GM23338 (cell line): ENCODE data around the gene CNOT4. TPM values are rescaled to one million over a fixed set of nuclear protein-coding genes. Genes with fewer than 3 reads are reported as not detected.

Experiments
- ATAC-seq: fragments of 200-7000 bp; cut with Tn5 transposase; 3 replicates; pipeline ENCODE4 v1.9.1; 2020
- DNase-seq: peaks from one replicate; pipeline ENCODE4 v3.0.0-alpha.2; 2015; ENCODE audit warnings: low spot score
- H2AFZ ChIP-seq: fragments of 200-600 bp; sonication (generic); 2 replicates; pipeline ENCODE4 v1.8.0; 2016; ENCODE audit warnings: antibody characterized with exemption, mild to moderate bottlenecking, moderate library complexity
- H3F3A ChIP-seq: fragments of 200-600 bp; sonication (generic); replicated peaks from 2 replicates; pipeline ENCODE4 v1.8.0; 2017; ENCODE audit warnings: antibody characterized with exemption, mixed run types, low read depth
- H3K27ac ChIP-seq: fragments of 200-600 bp; sonication (generic); 2 replicates; pipeline ENCODE4 v1.6.1; 2016; ENCODE audit warnings: low read depth
- H3K27me3 ChIP-seq: fragments of 200-600 bp; sonication (generic); 2 replicates; pipeline ENCODE4 v1.8.0; 2016; ENCODE audit warnings: mild to moderate bottlenecking, mixed run types, moderate library complexity; ENCODE audit not compliant: insufficient read depth
- H3K36me3 ChIP-seq: fragments of 200-600 bp; sonication (generic); 2 replicates; pipeline ENCODE4 v1.8.0; 2016; ENCODE audit warnings: mild to moderate bottlenecking; ENCODE audit not compliant: insufficient read depth
- H3K4me1 ChIP-seq: fragments of 200-600 bp; sonication (generic); 2 replicates; pipeline ENCODE4 v1.8.0; 2016; ENCODE audit warnings: mild to moderate bottlenecking, moderate library complexity; ENCODE audit not compliant: insufficient read depth
- H3K4me2 ChIP-seq: fragments of 200-600 bp; sonication (generic); 2 replicates; pipeline ENCODE4 v1.7.1; 2017; ENCODE audit warnings: mixed run types
- H3K4me3 ChIP-seq: fragments of 200-600 bp; sonication (generic); 2 replicates; pipeline ENCODE4 v1.6.1; 2016; ENCODE audit warnings: mixed run types
- H3K79me2 ChIP-seq: fragments of 200-600 bp; sonication (generic); replicated peaks from 2 replicates; pipeline ENCODE4 v1.8.0; 2017; ENCODE audit warnings: mild to moderate bottlenecking; ENCODE audit not compliant: insufficient read depth
- H3K9me2 ChIP-seq: fragments of 200-600 bp; sonication (generic); 2 replicates; pipeline ENCODE4 v1.8.0; 2017; ENCODE audit not compliant: insufficient read depth
- H4K20me1 ChIP-seq: fragments of 200-600 bp; sonication (generic); replicated peaks from 2 replicates; pipeline ENCODE4 v1.8.0; 2017; ENCODE audit warnings: mild to moderate bottlenecking; ENCODE audit not compliant: insufficient read depth
- H3K27ac Mint-ChIP-seq: 2 replicates; pipeline ENCODE4 v1.8.0; 2020; ENCODE audit warnings: inconsistent platforms, mild to moderate bottlenecking, moderate library complexity, mixed read lengths
- H3K27me3 Mint-ChIP-seq: 3 replicates; pipeline ENCODE4 v1.8.0; 2022; ENCODE audit warnings: low read depth, mild to moderate bottlenecking, moderate library complexity, mixed read lengths, inconsistent platforms; ENCODE audit not compliant: insufficient read depth, poor library complexity
- H3K36me3 Mint-ChIP-seq: 3 replicates; pipeline ENCODE4 v1.8.0; 2021; ENCODE audit warnings: low read depth, mild to moderate bottlenecking, inconsistent platforms, moderate library complexity, mixed read lengths
- H3K4me1 Mint-ChIP-seq: 3 replicates; pipeline ENCODE4 v1.8.0; 2020; ENCODE audit warnings: mild to moderate bottlenecking, inconsistent platforms, mixed read lengths
- H3K4me3 Mint-ChIP-seq: 3 replicates; pipeline ENCODE4 v1.8.0; 2021; ENCODE audit warnings: moderate library complexity, mild to moderate bottlenecking, inconsistent platforms, mixed read lengths
- H3K9me3 Mint-ChIP-seq: 3 replicates; pipeline ENCODE4 v1.8.0; 2020; ENCODE audit warnings: moderate library complexity, mild to moderate bottlenecking, inconsistent platforms, mixed read lengths
- CREB1 ChIP-seq: fragments of 250-450 bp; sonication (Bioruptor Pico); IDR thresholded peaks from 2 replicates; pipeline ENCODE4 v1.5.0; 2020; ENCODE audit warnings: low read depth, mild to moderate bottlenecking, moderate library complexity
- CTCF ChIP-seq, 2 experiments: fragments of 200-600 bp in 1 of 2; sonication (generic) in 1 of 2; conservative IDR thresholded peaks; 2 replicates each; pipeline versions ENCODE4 v1.5.1 to v1.6.1; 2016 to 2017; ENCODE audit warnings: antibody characterized with exemption in 2 of 2, low read depth in 2 of 2, mild to moderate bottlenecking in 2 of 2, moderate library complexity in 1 of 2
- ETS1 ChIP-seq: IDR thresholded peaks from 2 replicates; pipeline ENCODE4 v1.6.1; 2016; ENCODE audit warnings: antibody characterized with exemption
- EZH2 ChIP-seq: fragments of 200-600 bp; sonication (generic); IDR thresholded peaks from one replicate; pipeline ENCODE4 v1.8.0; 2017; ENCODE audit warnings: antibody characterized with exemption, mild to moderate bottlenecking, low read depth; ENCODE audit not compliant: unreplicated experiment
- EZH2phosphoT487 ChIP-seq: fragments of 200-600 bp; sonication (generic); IDR thresholded peaks from one replicate; pipeline ENCODE4 v1.8.1; 2018; ENCODE audit warnings: antibody characterized with exemption; ENCODE audit not compliant: unreplicated experiment
- JUNB ChIP-seq: IDR thresholded peaks from one replicate; pipeline ENCODE4 v1.6.1; 2016; ENCODE audit warnings: antibody characterized with exemption; ENCODE audit not compliant: unreplicated experiment
- NANOG ChIP-seq: IDR thresholded peaks from 2 replicates; pipeline ENCODE4 v1.6.1; 2016; ENCODE audit warnings: antibody characterized with exemption, borderline replicate concordance
- POLR2AphosphoS5 ChIP-seq: IDR thresholded peaks from 2 replicates; pipeline ENCODE4 v1.6.1; 2016; ENCODE audit warnings: antibody characterized with exemption, low read depth
- REST ChIP-seq: IDR thresholded peaks from one replicate; pipeline ENCODE4 v1.6.1; 2018; ENCODE audit warnings: antibody characterized with exemption; ENCODE audit not compliant: unreplicated experiment
- STAT1 ChIP-seq: IDR thresholded peaks from one replicate; pipeline ENCODE4 v1.6.1; 2016; ENCODE audit warnings: antibody characterized with exemption; ENCODE audit not compliant: unreplicated experiment
- ZNF114 ChIP-seq: fragments of 250-450 bp; sonication (Bioruptor Pico); IDR thresholded peaks from 2 replicates; pipeline ENCODE4 v1.5.0; 2020; ENCODE audit warnings: mild to moderate bottlenecking, moderate library complexity
- ZNF331 ChIP-seq: fragments of 250-450 bp; sonication (Bioruptor Pico); IDR thresholded peaks from 2 replicates; pipeline ENCODE4 v1.5.0; 2020; ENCODE audit warnings: low read depth, mild to moderate bottlenecking, moderate library complexity
- ZNF462 ChIP-seq: fragments of 250-450 bp; sonication (Bioruptor Pico); IDR thresholded peaks from 2 replicates; pipeline ENCODE4 v1.5.0; 2020; ENCODE audit warnings: mild to moderate bottlenecking, moderate library complexity
- polyA plus RNA-seq: library from polyadenylated mRNA; unstranded; fragments of >200 nt; fragmentation: Nextera tagmentation; extraction: Ambion mirVana; gene quantifications from 2 replicates; pipeline ENCODE4 v1.2.1, GENCODE V29; 2016
- total RNA-seq: library from RNA; depleted of rRNA; stranded (reverse); fragments of >200 nt; shearing (Covaris generic); gene quantifications from 2 replicates; pipeline ENCODE4 v1.2.3, GENCODE V29; 2014

Gene CNOT4
- total and polyA plus RNA-seq, 2 experiments from 2014 or later = 18.9 to 26.2 TPM

GRCh38 chr7:135353832-135354231 lies 156.1 kb downstream of the CNOT4 start:
- DNase-seq (no peak), ATAC-seq (no peak)
- H3K9me3 Mint-ChIP-seq = no peaks in the 10 kb centered on the region
- H4K20me1 ChIP-seq = no peaks in the 10 kb centered on the region
- H3K27me3 ChIP-seq = no peaks in the 10 kb centered on the region
- H3K4me1 ChIP-seq = no peaks in the 10 kb centered on the region
- no peak overlapping the region for H3K4me3 ChIP-seq
- no peaks in the 10 kb centered on the region for H3K9me2 ChIP-seq
- peaks cover 9% of the 10 kb centered on the region for H3K4me1 Mint-ChIP-seq
- TF ChIP-seq CTCF (conservative IDR thresholded peaks at IDR 0.05; ENCODE audit: low read depth in 2 of 2) (no peak), NANOG (no peak), POLR2AphosphoS5 (no peak), ETS1 (no peak), JUNB (no peak), STAT1 (no peak), ZNF114 (CRISPR knock-in tag) (no peak), ZNF462 (no peak), CREB1 (CRISPR knock-in tag) (no peak), EZH2 (no peak), EZH2phosphoT487 (no peak), ZNF331 (CRISPR knock-in tag) (no peak), REST (no peak)
- no peak overlapping the region for H3K27ac Mint-ChIP-seq
- H3K36me3 ChIP-seq = no peaks in the 10 kb centered on the region
- no peaks in the 10 kb centered on the region for H3K79me2 ChIP-seq
- no peak overlapping the region for H3K4me3 Mint-ChIP-seq
- no peak overlapping the region for H2AFZ ChIP-seq
- H3K27ac ChIP-seq = no peak overlapping the region
- no peak overlapping the region for H3K4me2 ChIP-seq
- no peaks in the 10 kb centered on the region for H3K36me3 Mint-ChIP-seq
- H3K27me3 Mint-ChIP-seq = no peaks in the 10 kb centered on the region
- H3F3A ChIP-seq = no peaks in the 10 kb centered on the region
